ENCODE results near the gene CFL1. TPM values are rescaled to one million over a fixed set of nuclear protein-coding genes. Genes with fewer than 3 reads are reported as not detected.
A peak's percentile ranks its signal among the peaks of the same experiment; 100 is the strongest.

Gene CFL1
- total and polyA plus RNA-seq, 8 donors: 389 to 1,430 (median 667) TPM

GRCh38 chr11:65890324-65891218, 32.6 kb upstream of the CFL1 start, which contains the start of gene CCDC85B:
Gene CCDC85B, plus strand, starts transcription at chr11:65890673. Its CDS starts 111 bp downstream, at chr11:65890784.
- H3K4me3 ChIP-seq: peak within 1 kb of the TSS; percentile 57 to 75 (median 68)
- peak within 1 kb of the TSS; percentile 94 to 98 (median 96) for H3K27ac ChIP-seq
- no peaks in the 10 kb centered on the region for H3K27me3 ChIP-seq
- peak; percentile 99 for DNase-seq
- 0 to 2% (median 1%) methylated on average over 13 to 94 of the region's 94 CpGs for WGBS, 5 donors
- peaks cover 64 to 82% (median 74%) of the 10 kb centered on the region in 4 donors for H3K4me1 ChIP-seq
- H3K36me3 ChIP-seq: peaks cover 0 to 13% (median 12%) of the 10 kb centered on the region in 4 donors
- TF ChIP-seq POLR2A (IDR thresholded peaks at IDR 0.05) (peak in 2 of 4 donors; percentile 29 to 35), EP300 (IDR thresholded peaks at IDR 0.05) (no peak), CTCF (IDR thresholded peaks at IDR 0.05) (peak in 1 of 7 experiments; percentile 4), POLR2AphosphoS5 (IDR thresholded peaks at IDR 0.05) (peak; percentile 75 to 97 (median 95))
- no peaks in the 10 kb centered on the region for H3K9me3 ChIP-seq
- intact Hi-C loops (cut with DNase I; ENCODE audit: low total_unique reads): no loop called here

- peak; percentile 98 to 99 for DNase-seq
- Histone ChIP-seq H3K4me3 (peak within 1 kb of the TSS; percentile 60 to 83 (median 80)), H3K27ac (peak within 1 kb of the TSS; percentile 94 to 98 (median 96)), H3K27me3 (no peaks in the 10 kb centered on the region), H3K4me1 (peaks cover 64 to 85% (median 80%) of the 10 kb centered on the region in 4 donors), H3K9me3 (no peaks in the 10 kb centered on the region), H3K36me3 (peaks cover 17 to 33% (median 30%) of the 10 kb centered on the region in 4 donors)
- intact Hi-C loops (cut with DNase I; ENCODE audit: low total_unique reads): no loop called here
- TF ChIP-seq POLR2A (IDR thresholded peaks at IDR 0.05) (peak in 2 of 4 donors; percentile 47 to 71), EP300 (IDR thresholded peaks at IDR 0.05) (no peak), CTCF (IDR thresholded peaks at IDR 0.05) (peak in 5 of 7 experiments; percentile 85 to 97 (median 91)), POLR2AphosphoS5 (IDR thresholded peaks at IDR 0.05) (peak; percentile 49 to 97 (median 93))
- 0 to 1% (median 0%) methylated on average over 32 to 57 of the region's 57 CpGs for WGBS, 5 donors
Observed at GRCh38 chr11:65888163-65888814, 30.3 kb upstream of the CFL1 start, which contains the start of gene FIBP. Gene FIBP, minus strand, starts transcription at chr11:65888471. Its CDS starts 53 bp downstream, at chr11:65888418.

DNA sequence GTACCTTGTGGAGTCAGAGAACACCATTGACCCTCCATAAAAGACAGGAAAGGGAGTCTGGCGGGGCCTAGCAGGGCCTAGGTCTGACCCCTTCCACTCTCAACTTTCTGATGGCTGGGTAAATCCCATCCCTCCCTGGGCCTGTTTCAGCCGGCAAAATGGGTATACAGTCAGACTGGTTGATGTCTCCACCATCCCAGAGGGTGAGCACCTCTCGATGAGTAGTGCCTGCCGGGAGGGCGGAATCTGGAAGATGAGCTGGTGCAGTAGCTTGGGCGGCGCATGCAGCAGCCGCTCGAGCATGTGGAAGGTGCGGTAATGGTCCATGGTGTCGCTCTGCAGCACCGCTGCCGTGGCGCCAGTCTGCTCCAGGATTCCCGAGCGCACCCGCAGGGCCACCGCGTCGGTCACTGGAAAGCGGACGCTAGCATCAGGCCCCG, 29.8 kb upstream of the CFL1 start:
- no peaks in the 10 kb centered on the region for H3K9me3 ChIP-seq
- peak overlapping the region; percentile 94 to 98 (median 96) for H3K27ac ChIP-seq
- peaks cover 20 to 39% (median 35%) of the 10 kb centered on the region in 4 donors for H3K36me3 ChIP-seq
- H3K4me3 ChIP-seq: peak overlapping the region; percentile 60 to 83 (median 80)
- 2 to 5% (median 3%) methylated on average over 21 to 23 of the region's 23 CpGs for WGBS, 5 donors
- TF ChIP-seq POLR2AphosphoS5 (IDR thresholded peaks at IDR 0.05) (no peak), POLR2A (IDR thresholded peaks at IDR 0.05) (no peak), CTCF (IDR thresholded peaks at IDR 0.05) (no peak), EP300 (IDR thresholded peaks at IDR 0.05) (no peak)
- H3K4me1 ChIP-seq: peaks cover 59 to 79% (median 74%) of the 10 kb centered on the region in 4 donors
- DNase-seq: no peak
- H3K27me3 ChIP-seq: no peaks in the 10 kb centered on the region
- intact Hi-C loops (cut with DNase I; ENCODE audit: low total_unique reads): no loop called here
